HG03135 (cell line): Measurements from ENCODE around the gene RFPL3.
"Not testable (repeated sequence)": the region's sequence is repeated elsewhere in the genome, so short reads cannot be mapped to it uniquely, and the experiment has no call there.

Experiments used
- ATAC-seq: cut with Tn5 transposase; IDR thresholded peaks from one replicate; pipeline ENCODE4 v1.9.1; 2021; ENCODE audit warnings: mild to moderate bottlenecking, moderate library complexity; ENCODE audit not compliant: unreplicated experiment

The RFPL3 gene

GRCh38 chr22:32357567-32357966 is at the start of gene RFPL3:
Gene RFPL3 (plus strand): TSS chr22:32357867. CDS start chr22:32358072, 205 bp downstream.
- ATAC-seq: not testable (repeated sequence)

DNA sequence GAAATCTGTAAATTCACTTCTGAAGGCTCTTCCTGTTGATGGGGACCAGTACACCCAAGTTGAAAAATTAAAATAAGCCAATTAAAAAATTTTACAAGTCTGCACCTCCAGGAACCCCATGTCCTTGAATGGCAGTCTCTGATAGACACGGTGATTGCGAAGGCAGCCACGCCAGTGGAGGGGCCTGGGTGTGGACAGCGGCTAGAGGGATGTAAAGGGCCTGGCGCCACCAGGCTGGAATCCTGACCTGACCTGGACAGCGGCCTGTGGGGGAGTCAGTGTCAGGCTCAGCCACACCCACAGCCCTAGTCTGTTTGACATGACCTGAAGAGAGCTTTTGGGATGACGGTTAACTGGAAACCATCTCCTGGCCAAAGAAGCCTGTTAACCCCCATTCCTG is 49.5 kb upstream of the RFPL3 start:
- no peak for ATAC-seq

GRCh38 chr22:32308934-32309333 is 48.7 kb upstream of the RFPL3 start:
- ATAC-seq: no peak

DNA sequence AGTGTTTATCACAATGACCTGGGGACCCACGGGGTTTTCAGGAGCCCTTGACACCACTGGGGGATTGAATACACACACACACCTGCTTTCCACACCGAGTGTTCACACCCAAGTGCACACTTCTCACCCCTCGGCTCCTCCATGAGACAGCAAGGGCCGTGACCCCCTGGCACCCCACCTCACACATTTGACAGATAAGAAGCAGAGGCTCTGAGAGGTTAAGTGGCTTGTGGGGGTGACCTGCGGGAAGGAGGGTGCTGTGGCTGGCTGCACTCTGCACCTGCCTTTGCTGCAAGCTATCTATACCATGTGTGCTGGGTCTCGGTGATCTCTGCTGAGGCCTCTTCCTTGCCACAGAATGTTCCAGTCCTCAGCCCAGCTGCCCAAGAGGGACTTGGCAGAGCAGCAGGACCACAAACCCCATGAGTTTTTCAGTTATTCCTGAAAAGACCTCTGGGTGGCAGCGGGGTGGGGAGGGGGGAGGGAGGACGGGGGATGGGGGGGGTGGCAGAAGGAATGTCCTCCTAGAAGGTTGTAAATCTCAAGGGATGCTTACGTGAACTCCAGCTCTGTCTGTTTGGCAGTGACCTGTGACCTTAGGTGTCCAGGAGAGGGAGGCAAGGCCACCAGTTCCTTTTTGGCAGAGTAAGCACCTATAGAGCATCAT is 47.9 kb upstream of the RFPL3 start:
- no peak for ATAC-seq

- ATAC-seq: no peak
These were observed 46.9 kb upstream of the RFPL3 start for GRCh38 chr22:32310777-32311176.

GRCh38 chr22:32311551-32312071 is 46.1 kb upstream of the RFPL3 start:
- no peak for ATAC-seq

DNA sequence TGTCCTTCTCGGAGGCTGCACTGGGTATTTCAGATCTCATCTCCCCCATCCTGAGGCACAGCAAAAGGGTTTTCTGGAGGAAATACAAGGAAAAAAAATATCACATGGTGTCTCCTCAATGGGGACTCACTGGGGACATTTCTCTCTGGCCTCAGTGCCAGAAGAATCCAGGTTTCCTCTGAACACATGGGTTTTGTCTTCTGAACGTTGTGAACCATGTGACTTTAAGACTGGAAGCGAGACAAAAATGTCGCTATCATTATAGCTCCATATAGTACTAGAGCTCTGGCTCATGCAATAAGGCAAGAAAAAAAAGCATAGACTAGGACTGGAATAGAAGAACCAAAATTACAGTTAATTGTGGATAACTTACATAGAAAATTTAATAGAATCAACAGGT is 44.9 kb upstream of the RFPL3 start:
- no peak for ATAC-seq

DNA sequence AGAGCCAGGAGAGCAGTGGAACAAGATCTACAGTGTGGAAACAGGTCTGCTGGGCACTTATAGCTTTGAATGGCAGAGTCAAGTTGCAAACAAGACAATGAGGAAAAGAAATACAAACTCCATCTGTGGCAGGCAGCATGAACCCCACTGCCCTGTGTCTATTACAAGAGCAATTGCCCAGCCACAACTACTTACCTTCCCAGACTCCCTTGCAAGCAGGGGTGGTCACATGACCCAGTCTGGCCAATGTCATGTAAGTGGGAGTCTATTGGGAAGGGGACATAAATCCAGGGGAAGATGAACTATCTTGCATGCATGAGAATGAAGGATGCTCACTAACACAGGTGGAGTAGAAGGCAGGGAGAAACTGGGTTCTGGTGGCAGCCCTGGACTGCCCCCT is 44.1 kb upstream of the RFPL3 start:
- no peak for ATAC-seq

DNA sequence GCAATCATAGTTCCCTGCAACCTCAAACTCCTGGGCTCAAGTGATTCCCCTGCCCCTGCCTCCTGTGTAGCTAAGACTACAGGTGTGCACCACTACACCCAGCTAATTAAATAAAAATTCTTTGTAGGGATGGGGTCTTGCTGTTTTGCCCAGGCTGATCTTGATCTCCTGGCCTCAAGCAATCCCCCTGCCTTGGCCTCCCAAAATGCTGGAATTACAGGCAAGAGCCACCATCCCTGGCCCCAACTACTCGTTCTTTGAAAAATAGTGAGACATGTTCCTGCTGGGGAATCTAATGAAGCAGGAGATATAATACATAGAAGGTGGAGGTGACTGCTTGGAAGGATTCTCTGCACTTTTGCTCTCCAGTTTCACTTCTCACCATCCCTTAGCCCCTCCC is 40.1 kb upstream of the RFPL3 start:
- ATAC-seq: no peak

- no peak for ATAC-seq
These were observed 39.3 kb upstream of the RFPL3 start for GRCh38 chr22:32318361-32318760.

DNA sequence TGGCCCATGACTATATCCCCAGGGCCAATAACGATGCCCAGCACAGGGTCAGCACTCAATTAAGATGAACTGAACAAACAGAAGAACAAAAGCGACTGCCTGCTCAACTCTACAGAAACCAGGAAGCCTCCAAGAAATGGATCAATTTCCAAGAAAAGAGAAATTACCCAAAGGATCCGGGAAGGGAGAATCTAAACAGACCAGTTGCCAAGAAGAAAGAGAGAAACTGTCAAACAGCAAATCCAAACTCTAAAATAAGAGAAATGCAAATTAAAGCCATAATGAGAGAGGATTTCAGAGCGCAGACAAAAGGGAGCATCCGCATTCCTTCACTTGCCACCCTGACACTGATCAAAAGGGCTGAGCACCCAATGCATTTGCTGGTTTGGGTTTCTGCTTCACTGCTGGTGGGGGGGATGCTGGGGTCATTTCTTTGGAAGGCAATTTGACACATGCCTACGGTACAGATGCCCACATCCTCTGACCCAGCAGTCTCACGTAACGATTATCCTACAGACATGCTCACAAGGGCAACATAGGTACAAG is 37.7 kb upstream of the RFPL3 start:
- no peak for ATAC-seq

GRCh38 chr22:32322986-32323385 is 34.7 kb upstream of the RFPL3 start:
- no peak for ATAC-seq

GRCh38 chr22:32323513-32324164 is 34.0 kb upstream of the RFPL3 start:
- ATAC-seq: no peak

DNA sequence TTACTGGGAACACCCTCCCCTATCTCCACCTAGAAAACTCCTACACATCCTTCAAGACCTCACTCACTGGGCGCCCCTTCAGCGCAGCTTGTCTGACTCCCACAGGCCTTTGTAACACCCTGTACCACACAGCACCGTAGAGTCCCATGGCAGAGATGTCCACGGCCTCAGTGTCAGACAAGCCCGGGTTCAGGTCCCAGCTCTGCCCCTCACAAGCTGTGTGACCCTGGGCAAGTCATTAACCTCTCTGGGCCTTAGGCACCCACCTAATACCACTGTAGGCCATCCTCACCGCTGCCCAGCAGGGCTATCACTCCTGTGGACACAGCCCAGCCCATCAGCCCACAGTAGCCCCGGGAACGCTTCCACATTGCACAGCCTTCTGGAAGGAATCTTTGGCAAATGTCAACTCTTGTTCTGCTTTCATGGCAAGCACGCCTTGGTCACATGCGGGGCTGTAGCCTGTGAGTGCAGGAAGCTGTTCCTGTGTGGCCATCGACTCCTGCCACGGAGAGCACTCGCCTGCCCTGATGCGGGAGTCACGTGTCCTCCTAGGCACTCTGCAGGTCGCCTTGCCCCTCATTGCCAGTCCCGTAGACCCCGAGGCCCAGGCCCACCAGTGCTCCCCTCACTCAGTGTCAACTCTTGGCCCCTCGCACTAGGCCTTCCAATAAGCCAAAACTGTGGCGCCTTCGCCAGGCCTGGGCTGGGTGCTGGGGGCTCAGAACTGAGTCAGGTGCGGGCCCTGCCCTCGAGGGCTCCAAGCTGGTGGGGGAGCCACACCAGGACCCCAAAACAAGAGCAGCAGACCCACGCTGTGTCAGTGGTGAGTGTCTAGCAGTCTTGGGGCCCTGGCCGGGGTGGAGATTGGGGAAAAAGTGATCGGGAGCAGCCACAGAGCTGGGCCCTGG is 32.9 kb upstream of the RFPL3 start:
- ATAC-seq: no peak

GRCh38 chr22:32325416-32325801 is 32.3 kb upstream of the RFPL3 start:
- no peak for ATAC-seq

GRCh38 chr22:32325811-32326237 is 31.8 kb upstream of the RFPL3 start:
- ATAC-seq: no peak

GRCh38 chr22:32326647-32327046 is 31.0 kb upstream of the RFPL3 start:
- no peak for ATAC-seq

DNA sequence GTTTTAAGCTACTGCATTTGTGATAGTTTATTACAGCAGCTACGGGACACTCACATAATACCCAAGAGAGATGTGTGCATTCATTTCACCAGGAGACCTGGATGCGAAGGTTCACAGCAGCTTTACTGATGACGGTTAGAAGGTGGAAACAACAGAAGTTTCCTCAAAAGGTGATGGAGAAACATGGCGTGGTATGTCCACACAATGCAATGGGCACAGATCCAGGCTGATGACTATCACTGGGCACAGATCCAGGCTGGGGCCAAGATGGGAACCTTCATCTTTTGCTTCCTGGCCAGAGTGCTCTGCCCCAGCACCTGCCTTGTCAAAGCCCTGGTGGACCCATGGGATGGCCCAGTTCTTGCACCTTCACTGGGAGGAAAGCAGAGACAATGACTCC is 30.6 kb upstream of the RFPL3 start:
- no peak for ATAC-seq

DNA sequence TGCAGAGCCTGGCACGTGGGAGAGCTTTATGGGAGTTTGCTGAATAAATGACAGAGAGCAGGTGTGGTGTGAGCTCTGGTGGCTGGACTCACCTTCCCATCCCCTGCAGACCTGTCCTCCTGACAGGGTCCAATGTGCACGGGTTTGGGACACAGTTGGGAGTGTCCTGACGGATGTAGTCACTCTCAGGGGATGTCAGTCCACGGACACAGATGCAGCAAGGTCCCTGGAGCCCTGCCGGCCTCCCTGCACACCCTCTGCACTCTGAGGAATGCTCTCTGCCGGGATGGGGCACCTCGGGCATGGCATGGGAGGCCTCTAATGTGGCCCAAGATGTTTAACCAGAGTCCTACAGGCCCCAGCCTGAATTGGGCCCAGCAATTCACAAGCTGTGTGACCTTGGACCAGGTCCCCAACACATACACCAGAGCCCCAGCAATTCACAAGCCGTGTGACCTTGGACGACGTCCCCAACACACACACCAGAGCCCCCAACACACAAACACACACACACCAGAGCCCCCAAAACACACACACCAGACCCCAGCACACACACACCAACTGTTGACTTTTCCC is 30.0 kb upstream of the RFPL3 start:
- ATAC-seq: no peak

GRCh38 chr22:32328306-32329201 is 29.1 kb upstream of the RFPL3 start:
- no peak for ATAC-seq
